GM19023 (cell line): ENCODE results near the gene C5orf34.
"Not testable (repeated sequence)": the region's sequence is repeated elsewhere in the genome, so short reads cannot be mapped to it uniquely, and the experiment has no call there.

Experiments used
- ATAC-seq: cut with Tn5 transposase; IDR thresholded peaks from one replicate; pipeline ENCODE4 v1.9.1; 2021; ENCODE audit warnings: mild to moderate bottlenecking, moderate library complexity; ENCODE audit not compliant: unreplicated experiment

The C5orf34 gene

GRCh38 chr5:43515678-43516048 is 715 bp upstream of the C5orf34 start:
- ATAC-seq = no peak

- peak; percentile 20 for ATAC-seq
These were observed 505 bp downstream of the C5orf34 start for GRCh38 chr5:43514471-43514815.

GRCh38 chr5:43514025-43514424 is 923 bp downstream of the C5orf34 start:
- no peak for ATAC-seq

- ATAC-seq = not testable (repeated sequence)
These were observed 3.9 kb downstream of the C5orf34 start for GRCh38 chr5:43511062-43511461.

- no peak for ATAC-seq
These were observed 16.4 kb downstream of the C5orf34 start for GRCh38 chr5:43498581-43498980.

- ATAC-seq = no peak
These were observed 17.4 kb downstream of the C5orf34 start for GRCh38 chr5:43497311-43498104.

GRCh38 chr5:43491326-43491725 is 23.6 kb downstream of the C5orf34 start:
- ATAC-seq = no peak

- ATAC-seq = no peak
These were observed 28.6 kb downstream of the C5orf34 start for GRCh38 chr5:43486353-43486752.

GRCh38 chr5:43485406-43485805 is 29.5 kb downstream of the C5orf34 start:
- ATAC-seq = no peak

GRCh38 chr5:43484106-43484849 is 30.7 kb downstream of the C5orf34 start:
- ATAC-seq = peak; percentile 76

- ATAC-seq = peak; percentile 89
These were observed 31.4 kb downstream of the C5orf34 start, which contains the start of gene TMEM267 for GRCh38 chr5:43483298-43484105. TSS of gene TMEM267 (minus strand) at chr5:43483865. CDS start at chr5:43453969, 29,896 bp downstream.

- ATAC-seq = no peak
These were observed 32.3 kb downstream of the C5orf34 start for GRCh38 chr5:43482490-43483297.

GRCh38 chr5:43469671-43470391 is 45.1 kb downstream of the C5orf34 start:
- no peak for ATAC-seq

- ATAC-seq = no peak
These were observed 47.8 kb downstream of the C5orf34 start for GRCh38 chr5:43467100-43467499.

GRCh38 chr5:43465455-43465854 is 49.5 kb downstream of the C5orf34 start:
- ATAC-seq = not testable (repeated sequence)

GRCh38 chr5:43461066-43461465 is 53.9 kb downstream of the C5orf34 start:
- no peak for ATAC-seq

GRCh38 chr5:43456556-43456955 is 58.4 kb downstream of the C5orf34 start:
- no peak for ATAC-seq

- not testable (repeated sequence) for ATAC-seq
These were observed 73.4 kb downstream of the C5orf34 start for GRCh38 chr5:43441575-43441974.

- no peak for ATAC-seq
These were observed 77.8 kb downstream of the C5orf34 start for GRCh38 chr5:43437062-43437660.
